BE2C (cell line): ENCODE data around the gene HDDC3.
"Not testable (repeated sequence)": the region's sequence is repeated elsewhere in the genome, so short reads cannot be mapped to it uniquely, and the experiment has no call there.

Source experiments
- DNase-seq: peaks from one replicate; pipeline ENCODE4 v3.0.0-alpha.2; 2020
- H3K27me3 ChIP-seq: fragments of 250-450 bp; sonication (Bioruptor Pico); 2 replicates; pipeline ENCODE4 v1.5.1; 2020; ENCODE audit warnings: mild to moderate bottlenecking
- H3K36me3 ChIP-seq: fragments of 250-450 bp; sonication (Bioruptor Pico); 2 replicates; pipeline ENCODE4 v1.5.1; 2020; ENCODE audit warnings: mild to moderate bottlenecking
- H3K4me1 ChIP-seq: fragments of 250-450 bp; sonication (Bioruptor Pico); 2 replicates; pipeline ENCODE4 v1.5.1; 2020
- H3K4me3 ChIP-seq: 2 replicates; pipeline ENCODE4 v1.5.1; 2011; ENCODE audit warnings: low read depth, low read length
- H3K9me3 ChIP-seq: fragments of 250-450 bp; sonication (Bioruptor Pico); 2 replicates; pipeline ENCODE4 v1.5.1; 2020
- TF ChIP-seq, protein P1 (sequence below): IDR thresholded peaks from 2 replicates; pipeline ENCODE4 v1.5.1; 2012; ENCODE audit warnings: mild to moderate bottlenecking, low read depth, low read length

HDDC3 gene

DNA sequence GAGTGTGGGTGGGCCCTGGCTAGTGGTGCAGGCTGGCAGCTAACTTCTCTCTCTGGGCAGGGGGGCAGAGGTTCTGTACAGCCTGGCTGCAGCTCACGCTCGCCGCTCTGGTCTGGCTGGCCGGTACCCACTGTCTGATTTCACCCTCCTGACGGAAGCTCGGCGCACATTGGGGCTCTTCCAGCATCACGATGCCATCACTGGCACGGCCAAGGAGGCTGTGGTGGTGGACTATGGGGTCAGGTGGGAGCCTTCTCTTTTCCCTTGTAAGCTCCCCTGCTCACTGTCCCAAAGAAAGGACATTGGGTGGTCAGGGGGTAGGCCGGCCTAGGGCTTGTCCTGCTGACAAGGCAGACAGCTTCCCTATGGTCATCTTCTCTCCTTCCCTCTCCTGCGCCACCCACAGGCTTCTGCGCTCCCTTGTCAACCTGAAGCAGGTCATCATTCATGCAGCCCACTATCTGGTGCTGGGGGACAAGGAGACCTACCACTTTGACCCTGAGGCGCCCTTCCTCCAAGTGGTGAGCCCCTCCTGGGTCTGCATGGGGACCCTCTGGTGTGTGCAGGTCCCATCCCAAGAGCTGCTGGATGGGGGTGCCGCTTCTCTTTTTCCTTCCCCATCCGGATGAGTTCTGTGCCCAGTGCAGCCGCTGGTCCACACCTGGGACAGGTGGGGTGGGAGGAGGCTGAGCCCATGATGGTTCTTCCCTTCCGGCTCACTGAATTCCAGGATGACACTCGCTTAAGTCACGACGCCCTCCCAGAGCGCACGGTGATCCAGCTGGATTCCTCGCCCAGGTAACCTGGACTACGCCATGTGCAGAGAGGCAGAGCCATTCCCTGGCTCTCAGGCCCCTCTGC is 21.7 kb downstream of the HDDC3 start:
- TF ChIP-seq, protein P1, sequence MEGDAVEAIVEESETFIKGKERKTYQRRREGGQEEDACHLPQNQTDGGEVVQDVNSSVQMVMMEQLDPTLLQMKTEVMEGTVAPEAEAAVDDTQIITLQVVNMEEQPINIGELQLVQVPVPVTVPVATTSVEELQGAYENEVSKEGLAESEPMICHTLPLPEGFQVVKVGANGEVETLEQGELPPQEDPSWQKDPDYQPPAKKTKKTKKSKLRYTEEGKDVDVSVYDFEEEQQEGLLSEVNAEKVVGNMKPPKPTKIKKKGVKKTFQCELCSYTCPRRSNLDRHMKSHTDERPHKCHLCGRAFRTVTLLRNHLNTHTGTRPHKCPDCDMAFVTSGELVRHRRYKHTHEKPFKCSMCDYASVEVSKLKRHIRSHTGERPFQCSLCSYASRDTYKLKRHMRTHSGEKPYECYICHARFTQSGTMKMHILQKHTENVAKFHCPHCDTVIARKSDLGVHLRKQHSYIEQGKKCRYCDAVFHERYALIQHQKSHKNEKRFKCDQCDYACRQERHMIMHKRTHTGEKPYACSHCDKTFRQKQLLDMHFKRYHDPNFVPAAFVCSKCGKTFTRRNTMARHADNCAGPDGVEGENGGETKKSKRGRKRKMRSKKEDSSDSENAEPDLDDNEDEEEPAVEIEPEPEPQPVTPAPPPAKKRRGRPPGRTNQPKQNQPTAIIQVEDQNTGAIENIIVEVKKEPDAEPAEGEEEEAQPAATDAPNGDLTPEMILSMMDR = no peak
- peaks cover 42% of the 10 kb centered on the region for H3K36me3 ChIP-seq
- no peak for DNase-seq

DNA sequence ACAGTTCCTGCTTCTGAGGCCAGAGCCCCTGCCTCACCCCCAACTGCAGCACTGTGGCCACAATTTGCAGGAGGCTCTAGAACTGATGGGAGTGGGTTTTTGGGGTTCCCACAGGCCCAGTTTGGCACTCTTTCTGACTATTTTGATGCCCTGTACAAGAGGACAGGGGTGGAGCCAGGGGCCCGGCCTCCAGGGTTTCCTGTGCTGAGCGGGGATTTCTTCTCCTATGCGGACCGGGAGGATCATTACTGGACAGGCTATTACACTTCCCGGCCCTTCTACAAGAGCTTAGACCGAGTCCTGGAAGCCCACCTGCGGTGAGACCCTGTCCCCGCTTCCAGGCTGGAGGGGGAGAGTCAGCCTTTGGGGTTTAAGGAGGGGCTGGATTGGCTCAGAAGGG is 22.4 kb downstream of the HDDC3 start:
- TF ChIP-seq, protein P1 = no peak
- Histone ChIP-seq H3K4me1 (no peaks in the 10 kb centered on the region), H3K36me3 (peaks cover 49% of the 10 kb centered on the region), H3K27me3 (no peaks in the 10 kb centered on the region), H3K4me3 (no peak overlapping the region), H3K9me3 (no peaks in the 10 kb centered on the region)
- DNase-seq = no peak

More for the DNA sequence above, 21.7 kb downstream of the HDDC3 start:
- no peaks in the 10 kb centered on the region for H3K4me1 ChIP-seq
- no peaks in the 10 kb centered on the region for H3K27me3 ChIP-seq
- H3K9me3 ChIP-seq = no peaks in the 10 kb centered on the region
- no peak overlapping the region for H3K4me3 ChIP-seq

DNA sequence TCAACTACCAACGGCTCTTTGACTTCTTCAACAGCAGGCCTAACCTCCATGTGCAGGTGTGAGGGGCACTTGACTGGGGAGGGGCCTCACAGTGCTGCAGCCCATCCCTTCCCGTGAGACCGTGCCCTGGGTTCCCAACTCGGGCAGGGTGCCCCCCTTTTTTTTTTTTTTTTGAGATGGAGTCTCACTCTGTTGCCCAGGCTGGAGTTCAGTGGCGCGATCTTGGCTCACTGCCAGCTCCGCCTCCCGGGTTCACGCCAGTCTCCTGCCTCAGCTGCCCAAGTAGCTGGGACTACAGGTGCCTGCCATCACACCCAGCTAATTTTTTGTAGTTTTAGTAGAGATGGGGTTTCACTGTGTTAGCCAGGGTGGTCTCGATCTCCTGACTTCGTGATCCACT is 22.9 kb downstream of the HDDC3 start:
- not testable (repeated sequence) for H3K4me3 ChIP-seq, H3K27me3 ChIP-seq, H3K4me1 ChIP-seq, DNase-seq, H3K9me3 ChIP-seq
- peaks cover 49% of the 10 kb centered on the region for H3K36me3 ChIP-seq

DNA sequence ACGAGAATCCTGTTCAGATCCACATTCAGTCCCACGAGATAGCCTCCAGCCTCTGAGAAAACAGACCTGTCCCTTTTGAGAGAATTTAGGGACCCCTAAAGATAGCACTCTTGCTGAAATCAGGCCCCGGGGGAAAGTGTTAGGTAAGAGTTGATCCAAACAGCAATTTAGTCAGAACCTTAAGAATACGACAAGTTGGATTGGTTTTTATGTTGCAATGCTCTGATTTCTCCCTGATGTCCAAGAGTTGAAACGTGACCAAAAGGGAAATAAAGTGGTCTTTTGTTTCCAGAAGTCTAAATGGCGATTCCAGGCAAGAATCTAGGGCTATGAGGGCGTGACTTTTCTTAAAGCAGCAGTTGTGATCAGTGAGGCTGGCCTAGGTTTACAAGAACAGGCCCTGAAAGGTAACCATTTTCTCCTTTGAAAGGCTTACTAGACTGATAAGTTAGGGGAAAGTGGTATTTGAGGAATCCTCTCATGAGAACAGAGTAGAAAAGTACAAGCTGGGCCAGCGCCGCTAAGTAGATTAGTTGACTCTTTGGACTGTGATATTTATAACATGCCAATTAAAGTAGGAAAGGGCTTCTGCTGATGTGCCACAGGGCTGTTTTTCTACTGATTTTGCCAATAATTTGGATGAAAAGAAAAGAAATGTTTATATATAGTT is 24.4 kb downstream of the HDDC3 start:
- Histone ChIP-seq H3K4me3 (no peak overlapping the region), H3K4me1 (no peaks in the 10 kb centered on the region), H3K9me3 (no peaks in the 10 kb centered on the region), H3K27me3 (no peaks in the 10 kb centered on the region), H3K36me3 (peaks cover 41% of the 10 kb centered on the region)
- no peak for DNase-seq
- TF ChIP-seq, protein P1 = no peak

DNA sequence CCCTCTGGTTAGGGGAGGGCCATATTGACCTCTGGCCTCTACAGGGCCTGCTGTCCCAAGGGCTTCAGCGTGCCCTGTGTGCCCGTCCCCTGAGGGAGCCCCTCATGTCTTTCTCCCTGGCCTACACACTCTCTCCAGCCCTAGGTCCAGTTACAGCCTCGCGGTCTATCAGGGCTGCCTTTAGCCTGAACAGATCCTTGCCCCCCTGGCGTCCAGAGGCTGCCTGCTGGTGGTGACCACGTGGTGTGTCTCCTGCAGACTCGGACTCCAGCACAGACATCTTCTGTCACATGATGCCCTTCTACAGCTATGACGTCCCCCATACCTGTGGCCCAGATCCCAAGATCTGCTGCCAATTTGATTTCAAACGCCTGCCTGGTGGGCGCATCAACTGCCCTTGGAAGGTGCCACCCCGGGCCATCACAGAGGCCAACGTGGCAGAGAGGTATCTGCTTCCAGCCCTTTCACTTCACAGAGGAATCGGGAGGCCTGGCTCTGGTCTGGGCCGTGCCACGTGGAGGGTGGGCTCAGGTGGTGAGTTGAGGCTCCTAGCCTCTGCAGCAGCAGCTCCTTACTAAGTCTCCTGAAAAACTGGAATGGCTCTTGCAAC is 25.2 kb downstream of the HDDC3 start:
- no peak for DNase-seq
- peaks cover 39% of the 10 kb centered on the region for H3K36me3 ChIP-seq
- H3K4me1 ChIP-seq = no peaks in the 10 kb centered on the region
- no peak overlapping the region for H3K4me3 ChIP-seq
- H3K27me3 ChIP-seq = no peaks in the 10 kb centered on the region
- H3K9me3 ChIP-seq = no peaks in the 10 kb centered on the region
- TF ChIP-seq, protein P1 = no peak

DNA sequence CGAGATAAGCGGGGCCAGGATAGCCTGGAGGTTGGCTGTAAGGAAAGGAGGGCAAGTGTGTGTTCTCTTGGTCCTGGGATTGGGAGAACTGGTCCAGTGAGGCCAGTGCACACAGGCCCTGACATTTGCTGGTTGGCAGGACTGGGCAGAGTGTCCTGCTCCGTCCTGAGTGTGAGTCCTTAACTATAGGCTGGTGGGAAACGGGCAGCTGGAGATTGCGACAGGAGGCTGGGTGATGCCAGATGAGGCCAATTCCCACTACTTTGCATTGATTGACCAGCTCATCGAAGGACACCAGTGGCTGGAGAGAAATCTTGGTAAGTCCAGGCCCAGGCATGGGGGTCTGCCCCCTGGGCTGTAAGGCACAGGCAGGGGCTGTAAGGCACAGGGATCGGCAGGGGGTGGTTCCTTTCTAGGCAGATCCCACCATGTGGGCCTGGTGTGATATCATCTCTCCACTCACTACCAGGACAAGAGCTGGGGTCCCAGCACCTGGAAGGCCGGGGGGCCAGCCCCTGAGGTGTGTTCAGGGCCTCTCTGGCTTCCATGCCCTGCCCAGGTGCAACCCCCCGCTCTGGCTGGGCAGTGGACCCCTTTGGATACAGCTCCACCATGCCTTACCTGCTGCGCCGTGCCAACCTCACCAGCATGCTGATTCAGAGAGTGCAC is 26.0 kb downstream of the HDDC3 start:
- Histone ChIP-seq H3K36me3 (peaks cover 33% of the 10 kb centered on the region), H3K27me3 (no peaks in the 10 kb centered on the region), H3K9me3 (no peaks in the 10 kb centered on the region), H3K4me1 (no peaks in the 10 kb centered on the region), H3K4me3 (no peak overlapping the region)
- DNase-seq = no peak
- TF ChIP-seq, protein P1 = no peak
